Measurements from ENCODE around the gene ATG7. TPM values are rescaled to one million over a fixed set of nuclear protein-coding genes. Genes with fewer than 3 reads are reported as not detected.
A peak's percentile ranks its signal among the peaks of the same experiment; 100 is the strongest.

Gene ATG7
- total RNA-seq, 4 donors from 2014 or later = 54.8 to 126 (median 100) TPM

- no peak for DNase-seq
- Histone ChIP-seq H3K36me3 (no peaks in the 10 kb centered on the region), H3K27ac (no peak overlapping the region), H3K4me3 (no peak overlapping the region), H3K4me1 (no peaks in the 10 kb centered on the region), H3K27me3 (no peaks in the 10 kb centered on the region), H3K9me3 (no peaks in the 10 kb centered on the region)
- intact Hi-C loops (cut with DNase I; ENCODE audit: low total_unique reads) = no loop called here
- TF ChIP-seq POLR2A (IDR thresholded peaks at IDR 0.05) = no peak
- TF ChIP-seq CTCF (IDR thresholded peaks at IDR 0.05) = no peak
Observed at GRCh38 chr3:11312166-11312565, 40.0 kb downstream of the ATG7 start.

- no peak for DNase-seq
- TF ChIP-seq POLR2A (IDR thresholded peaks at IDR 0.05) (no peak), CTCF (IDR thresholded peaks at IDR 0.05) (no peak)
- no peaks in the 10 kb centered on the region for H3K36me3 ChIP-seq
- no peaks in the 10 kb centered on the region for H3K27me3 ChIP-seq
- no peak overlapping the region for H3K27ac ChIP-seq
- no peak overlapping the region for H3K4me3 ChIP-seq
- intact Hi-C loops (cut with DNase I; ENCODE audit: low total_unique reads) = no loop called here
- H3K9me3 ChIP-seq = no peaks in the 10 kb centered on the region
- H3K4me1 ChIP-seq = no peaks in the 10 kb centered on the region
Observed at GRCh38 chr3:11317300-11317699, 45.1 kb downstream of the ATG7 start.

- no peaks in the 10 kb centered on the region for H3K27me3 ChIP-seq
- H3K9me3 ChIP-seq = no peaks in the 10 kb centered on the region
- TF ChIP-seq POLR2A (IDR thresholded peaks at IDR 0.05) = no peak
- no peak for DNase-seq
- H3K27ac ChIP-seq = no peak overlapping the region
- H3K4me3 ChIP-seq = no peak overlapping the region
- no peaks in the 10 kb centered on the region for H3K36me3 ChIP-seq
- intact Hi-C loops (cut with DNase I; ENCODE audit: low total_unique reads) = no loop called here
- H3K4me1 ChIP-seq = no peaks in the 10 kb centered on the region
Observed at GRCh38 chr3:11322931-11323330, 50.7 kb downstream of the ATG7 start.

DNA sequence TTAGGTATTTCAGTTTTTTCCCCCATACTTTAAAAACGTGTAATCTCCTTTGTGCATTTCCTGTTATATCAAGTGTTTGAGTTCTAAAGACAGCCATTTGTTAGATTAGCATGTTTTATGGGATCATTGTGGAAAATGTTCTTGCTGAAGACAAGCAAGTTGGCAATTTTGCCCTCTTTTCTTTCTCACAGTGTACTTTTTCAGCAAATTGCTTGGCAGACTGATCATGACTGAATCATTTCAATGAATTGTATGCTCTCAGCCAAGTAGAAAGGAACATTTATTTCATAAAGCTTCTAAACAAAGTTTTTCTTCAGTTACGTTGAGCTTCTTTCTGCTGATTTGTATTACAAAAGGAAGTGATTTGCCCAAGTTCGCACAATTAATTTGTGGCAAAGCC is 51.6 kb downstream of the ATG7 start:
- Histone ChIP-seq H3K27me3 (no peaks in the 10 kb centered on the region), H3K9me3 (no peaks in the 10 kb centered on the region), H3K4me3 (no peak overlapping the region), H3K27ac (peak overlapping the region in 1 of 2 donors; percentile 19), H3K4me1 (no peaks in the 10 kb centered on the region), H3K36me3 (no peaks in the 10 kb centered on the region)
- intact Hi-C loops (cut with DNase I; ENCODE audit: low total_unique reads) = no loop called here
- DNase-seq = no peak
- TF ChIP-seq CTCF (IDR thresholded peaks at IDR 0.05) = no peak
- TF ChIP-seq POLR2A (IDR thresholded peaks at IDR 0.05) = no peak

DNA sequence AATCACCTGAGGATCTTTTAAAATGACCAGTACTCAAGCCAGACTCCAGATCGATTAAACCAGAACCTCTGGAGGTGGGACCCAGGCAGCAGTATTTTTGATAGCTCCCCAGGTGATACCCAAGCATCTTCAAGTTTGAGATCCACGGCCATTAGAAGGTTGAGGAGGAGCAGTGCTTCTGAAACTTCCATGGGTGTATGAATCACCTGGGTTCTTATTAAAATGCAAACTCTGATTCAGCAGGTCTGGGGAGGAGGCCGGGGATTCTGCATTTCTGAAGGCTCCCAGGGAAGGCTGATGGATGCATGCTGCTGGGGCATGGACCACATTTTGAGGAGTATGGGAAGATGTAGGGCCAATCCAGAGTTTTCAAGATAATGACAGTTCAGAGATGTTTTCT is 55.4 kb downstream of the ATG7 start:
- TF ChIP-seq POLR2A (IDR thresholded peaks at IDR 0.05) (no peak), CTCF (IDR thresholded peaks at IDR 0.05) (no peak)
- no peaks in the 10 kb centered on the region for H3K27me3 ChIP-seq
- intact Hi-C loops (cut with DNase I; ENCODE audit: low total_unique reads) = no loop called here
- no peaks in the 10 kb centered on the region for H3K36me3 ChIP-seq
- H3K4me1 ChIP-seq = no peaks in the 10 kb centered on the region
- no peak overlapping the region for H3K27ac ChIP-seq
- no peak for DNase-seq
- H3K9me3 ChIP-seq = no peaks in the 10 kb centered on the region
- H3K4me3 ChIP-seq = no peak overlapping the region

All from uterus (tissue), 4 donors.